Trophoblast cell (in vitro differentiated cells and primary cell): ENCODE measurements around the gene BLVRB.

Experiments used
- DNase-seq, 2 donors: peaks; one replicate each; pipeline ENCODE4 v3.0.0-alpha.2; 2016
- H2AFZ ChIP-seq: 2 replicates; pipeline ENCODE4 v1.6.1; 2013; ENCODE audit warnings: low read length, moderate library complexity, mild to moderate bottlenecking; ENCODE audit not compliant: insufficient read depth, poor library complexity
- H2AK5ac ChIP-seq: 2 replicates; pipeline ENCODE4 v1.6.1; 2013; ENCODE audit warnings: mild to moderate bottlenecking, low read length
- H2BK120ac ChIP-seq: 2 replicates; pipeline ENCODE4 v1.6.1; 2013; ENCODE audit warnings: low read length, mild to moderate bottlenecking, moderate library complexity; ENCODE audit not compliant: insufficient read depth, poor library complexity
- H2BK12ac ChIP-seq: 2 replicates; pipeline ENCODE4 v1.6.1; 2013; ENCODE audit warnings: mild to moderate bottlenecking, low read length, moderate library complexity
- H2BK5ac ChIP-seq: 2 replicates; pipeline ENCODE4 v1.6.1; 2013; ENCODE audit warnings: low read length, low read depth, moderate library complexity, mild to moderate bottlenecking; ENCODE audit not compliant: poor library complexity
- H3K14ac ChIP-seq: 2 replicates; pipeline ENCODE4 v1.6.1; 2013; ENCODE audit warnings: mild to moderate bottlenecking, low read length
- H3K18ac ChIP-seq: 2 replicates; pipeline ENCODE4 v1.6.1; 2013; ENCODE audit warnings: mild to moderate bottlenecking, low read length
- H3K23ac ChIP-seq: 2 replicates; pipeline ENCODE4 v1.6.1; 2013; ENCODE audit warnings: low read length
- H3K27ac ChIP-seq: 2 replicates; pipeline ENCODE4 v1.5.1; 2013; ENCODE audit warnings: low read depth, mild to moderate bottlenecking, inconsistent platforms, low read length, moderate library complexity
- H3K27me3 ChIP-seq: 2 replicates; pipeline ENCODE4 v1.6.1; 2013; ENCODE audit warnings: inconsistent platforms, mild to moderate bottlenecking, low read length, moderate library complexity; ENCODE audit not compliant: insufficient read depth
- H3K36me3 ChIP-seq, 2 experiments: 1 replicate in 1 of 2; 2 replicates in 1 of 2; pipeline ENCODE4 v1.6.1; 2013; ENCODE audit warnings: low read length in 2 of 2, mild to moderate bottlenecking in 2 of 2, moderate library complexity in 1 of 2; ENCODE audit not compliant: insufficient read depth in 2 of 2, control insufficient read depth in 1 of 2
- H3K4ac ChIP-seq: 2 replicates; pipeline ENCODE4 v1.6.1; 2013; ENCODE audit warnings: low read depth, mild to moderate bottlenecking, low read length, moderate library complexity
- H3K4me1 ChIP-seq, 2 experiments: 1 replicate in 1 of 2; 2 replicates in 1 of 2; pipeline ENCODE4 v1.6.1; 2013; ENCODE audit warnings: low read length in 2 of 2, mild to moderate bottlenecking in 2 of 2, moderate library complexity in 1 of 2; ENCODE audit not compliant: insufficient read depth in 2 of 2, control insufficient read depth in 1 of 2
- H3K4me2 ChIP-seq: 2 replicates; pipeline ENCODE4 v1.6.1; 2013; ENCODE audit warnings: inconsistent platforms, mild to moderate bottlenecking, low read length, moderate library complexity
- H3K4me3 ChIP-seq: 2 replicates; pipeline ENCODE4 v1.5.1; 2013; ENCODE audit warnings: mild to moderate bottlenecking, low read depth, low read length, inconsistent platforms
- H3K79me1 ChIP-seq: one replicate; pipeline ENCODE4 v1.6.1; 2013; ENCODE audit warnings: low read length
- H3K79me2 ChIP-seq: 2 replicates; pipeline ENCODE4 v1.6.1; 2013; ENCODE audit warnings: low read length, mild to moderate bottlenecking; ENCODE audit not compliant: control insufficient read depth, insufficient read depth, poor library complexity
- H3K9ac ChIP-seq: 2 replicates; pipeline ENCODE4 v1.6.1; 2013; ENCODE audit warnings: mild to moderate bottlenecking, low read length
- H3K9me3 ChIP-seq: 2 replicates; pipeline ENCODE4 v1.6.1; 2013; ENCODE audit warnings: low read depth, mild to moderate bottlenecking, control low read depth, inconsistent platforms, low read length; ENCODE audit not compliant: insufficient read depth
- H4K12ac ChIP-seq: 2 replicates; pipeline ENCODE4 v1.6.1; 2013; ENCODE audit warnings: low read depth, mild to moderate bottlenecking, low read length, moderate library complexity
- H4K8ac ChIP-seq: 2 replicates; pipeline ENCODE4 v1.6.1; 2013; ENCODE audit warnings: low read depth, mild to moderate bottlenecking, low read length, moderate library complexity
- H4K91ac ChIP-seq: one replicate; pipeline ENCODE4 v1.6.1; 2013; ENCODE audit warnings: low read depth, mild to moderate bottlenecking, low read length, moderate library complexity
- WGBS: extraction: QIAGEN DNeasy Blood & Tissue Kit; methylation state at CpG from one replicate; pipeline ENCODE4 v1.1.7; 2013; ENCODE audit warnings: missing lambda C conversion rate; ENCODE audit not compliant: insufficient read length, insufficient coverage; ENCODE audit errors: extremely low coverage; 5-methylcytosine and 5-hydroxymethylcytosine counted together

Gene BLVRB

GRCh38 chr19:40507892-40508291 is 42.3 kb upstream of the BLVRB start:
- no peak overlapping the region for H4K91ac ChIP-seq
- no peak for DNase-seq

GRCh38 chr19:40506099-40506498 is 40.6 kb upstream of the BLVRB start:
- no peak overlapping the region for H2BK12ac ChIP-seq
- H4K12ac ChIP-seq, result no peak overlapping the region
- no peak overlapping the region for H4K8ac ChIP-seq
- no peak overlapping the region for H3K9ac ChIP-seq
- H2AFZ ChIP-seq, result no peak overlapping the region
- H2BK5ac ChIP-seq, result no peak overlapping the region
- H2AK5ac ChIP-seq, result no peak overlapping the region
- H3K9me3 ChIP-seq, result no peaks in the 10 kb centered on the region
- no peak for DNase-seq
- H3K23ac ChIP-seq, result no peak overlapping the region
- H3K4ac ChIP-seq, result no peak overlapping the region
- H3K79me2 ChIP-seq, result no peaks in the 10 kb centered on the region
- no peak overlapping the region for H3K4me2 ChIP-seq
- H3K18ac ChIP-seq, result no peak overlapping the region
- H3K4me1 ChIP-seq, result no peaks in the 10 kb centered on the region
- no peak overlapping the region for H3K14ac ChIP-seq
- H3K79me1 ChIP-seq, result no peaks in the 10 kb centered on the region
- H3K36me3 ChIP-seq, result no peaks in the 10 kb centered on the region
- no peak overlapping the region for H3K27ac ChIP-seq
- no peak overlapping the region for H2BK120ac ChIP-seq
- no CpG with 5 or more reads among the region's 9 CpGs for WGBS
- H3K4me3 ChIP-seq, result peak overlapping the region; percentile 26
- H3K27me3 ChIP-seq, result no peaks in the 10 kb centered on the region
- H4K91ac ChIP-seq, result no peak overlapping the region

More at GRCh38 chr19:40507892-40508291, 42.3 kb upstream of the BLVRB start:
- Histone ChIP-seq H3K27ac (no peak overlapping the region), H3K79me2 (no peaks in the 10 kb centered on the region), H3K27me3 (peaks cover 11% of the 10 kb centered on the region), H3K36me3 (no peaks in the 10 kb centered on the region), H3K4ac (no peak overlapping the region), H2BK120ac (no peak overlapping the region), H3K4me1 (peaks cover 4% of the 10 kb centered on the region in 2 experiments), H3K23ac (no peak overlapping the region), H2AFZ (no peak overlapping the region), H4K12ac (no peak overlapping the region), H3K14ac (no peak overlapping the region), H3K9ac (no peak overlapping the region), H3K4me2 (no peak overlapping the region), H3K79me1 (no peaks in the 10 kb centered on the region), H4K8ac (no peak overlapping the region), H3K9me3 (peaks cover 5% of the 10 kb centered on the region), H3K4me3 (no peak overlapping the region), H2BK12ac (no peak overlapping the region), H2AK5ac (no peak overlapping the region), H3K18ac (no peak overlapping the region), H2BK5ac (no peak overlapping the region)
- no CpG with 5 or more reads among the region's 2 CpGs for WGBS

- no peaks in the 10 kb centered on the region for H3K27me3 ChIP-seq
- H3K4ac ChIP-seq, result no peak overlapping the region
- no peak overlapping the region for H3K4me2 ChIP-seq
- no CpG with 5 or more reads among the region's 1 CpG for WGBS
- H4K8ac ChIP-seq, result no peak overlapping the region
- no peaks in the 10 kb centered on the region for H3K79me1 ChIP-seq
- no peak overlapping the region for H4K12ac ChIP-seq
- H2AFZ ChIP-seq, result no peak overlapping the region
- H3K14ac ChIP-seq, result no peak overlapping the region
- H3K27ac ChIP-seq, result no peak overlapping the region
- no peak overlapping the region for H3K18ac ChIP-seq
- no peak overlapping the region for H3K4me3 ChIP-seq
- no peak overlapping the region for H4K91ac ChIP-seq
- H3K9ac ChIP-seq, result no peak overlapping the region
- H3K9me3 ChIP-seq, result no peaks in the 10 kb centered on the region
- H2BK5ac ChIP-seq, result no peak overlapping the region
- no peak overlapping the region for H2BK12ac ChIP-seq
- no peaks in the 10 kb centered on the region for H3K79me2 ChIP-seq
- H3K4me1 ChIP-seq, result no peaks in the 10 kb centered on the region
- H3K36me3 ChIP-seq, result no peaks in the 10 kb centered on the region
- DNase-seq, result no peak
- H3K23ac ChIP-seq, result no peak overlapping the region
- no peak overlapping the region for H2AK5ac ChIP-seq
- no peak overlapping the region for H2BK120ac ChIP-seq
These were observed 37.8 kb upstream of the BLVRB start for GRCh38 chr19:40503320-40503695.

GRCh38 chr19:40502647-40503319 is 37.2 kb upstream of the BLVRB start:
- H3K36me3 ChIP-seq, result no peaks in the 10 kb centered on the region
- H3K14ac ChIP-seq, result no peak overlapping the region
- H2BK5ac ChIP-seq, result no peak overlapping the region
- H4K8ac ChIP-seq, result no peak overlapping the region
- H3K4me2 ChIP-seq, result no peak overlapping the region
- H2AK5ac ChIP-seq, result no peak overlapping the region
- H4K91ac ChIP-seq, result no peak overlapping the region
- no peak overlapping the region for H4K12ac ChIP-seq
- no peaks in the 10 kb centered on the region for H3K9me3 ChIP-seq
- H3K4me1 ChIP-seq, result no peaks in the 10 kb centered on the region
- no peak overlapping the region for H3K9ac ChIP-seq
- H2BK12ac ChIP-seq, result no peak overlapping the region
- no peak overlapping the region for H3K23ac ChIP-seq
- H2BK120ac ChIP-seq, result no peak overlapping the region
- H3K4ac ChIP-seq, result no peak overlapping the region
- H3K79me2 ChIP-seq, result no peaks in the 10 kb centered on the region
- H3K18ac ChIP-seq, result no peak overlapping the region
- peak in 1 of 2 donors; percentile 50 for DNase-seq
- no CpG with 5 or more reads among the region's 6 CpGs for WGBS
- H3K27ac ChIP-seq, result no peak overlapping the region
- no peaks in the 10 kb centered on the region for H3K27me3 ChIP-seq
- H3K79me1 ChIP-seq, result no peaks in the 10 kb centered on the region
- H2AFZ ChIP-seq, result no peak overlapping the region
- H3K4me3 ChIP-seq, result no peak overlapping the region
